Right atrium auricular region (tissue), 2 donors: ENCODE measurements around the gene IL19. TPM values are rescaled to one million over a fixed set of nuclear protein-coding genes. Genes with fewer than 3 reads are reported as not detected.

Experiments
- DNase-seq: peaks from one replicate; pipeline ENCODE4 v3.0.0-alpha.2; 2019; ENCODE audit warnings: low spot score
- H3K27ac ChIP-seq, 2 donors: fragments of 200-600 bp; sonication (generic); 1 replicate in 1 of 2; 2 replicates in 1 of 2; pipeline ENCODE4 v1.5.1; 2016 to 2019
- H3K27me3 ChIP-seq, 2 donors: fragments of 200-600 bp; sonication (generic); one replicate each; pipeline versions ENCODE4 v1.5.1 to v1.6.0; 2017 to 2019
- H3K36me3 ChIP-seq: fragments of 200-600 bp; sonication (generic); one replicate; pipeline ENCODE4 v1.5.1; 2016
- H3K4me1 ChIP-seq, 2 donors: fragments of 200-600 bp; sonication (generic); one replicate each; pipeline versions ENCODE4 v1.5.1 to v1.6.0; 2017 to 2019
- H3K4me3 ChIP-seq, 2 donors: fragments of 200-600 bp; sonication (generic); 1 replicate in 1 of 2; 2 replicates in 1 of 2; pipeline ENCODE4 v1.5.1; 2017 to 2019; ENCODE audit warnings: mild to moderate bottlenecking in 1 of 2, moderate library complexity in 1 of 2
- H3K9me3 ChIP-seq, 2 donors: fragments of 200-600 bp; sonication (generic); one replicate each; pipeline ENCODE4 v1.5.1; 2019
- CTCF ChIP-seq, 2 donors: fragments of 200-600 bp; sonication (generic); IDR thresholded peaks; one replicate each; pipeline ENCODE4 v1.5.1; 2019; ENCODE audit warnings: antibody characterized with exemption in 2 of 2
- total RNA-seq, 2 donors: library from RNA; depleted of rRNA; stranded (reverse); fragments of >200 nt; gene quantifications; one replicate each; pipeline ENCODE4 v1.1.0, GENCODE V29; 2016

The IL19 gene
- total RNA-seq, 2 donors from 2014 or later: not detected

DNA sequence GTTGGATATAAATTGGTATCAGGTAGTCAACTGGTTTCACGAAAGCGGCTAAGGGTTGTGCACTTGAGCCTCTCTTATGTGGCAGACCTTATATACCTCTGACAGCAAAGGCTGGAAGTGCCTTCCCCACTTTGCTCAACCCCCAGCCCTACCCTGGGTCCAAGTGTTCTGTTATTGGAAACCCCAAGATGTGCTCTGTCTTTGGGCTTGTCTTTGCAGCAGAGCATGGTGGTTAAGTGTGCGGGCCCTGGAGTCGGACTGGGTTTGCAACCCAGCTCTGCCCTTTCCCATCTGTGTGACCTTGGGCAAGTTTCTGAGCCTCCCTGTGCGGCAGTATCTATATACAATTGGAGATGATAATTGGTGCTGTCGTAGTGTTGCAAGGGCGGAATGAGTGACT, 12.9 kb downstream of the IL19 start:
- Histone ChIP-seq H3K27me3 (no peaks in the 10 kb centered on the region), H3K9me3 (no peaks in the 10 kb centered on the region), H3K36me3 (no peaks in the 10 kb centered on the region), H3K27ac (no peak overlapping the region), H3K4me1 (no peaks in the 10 kb centered on the region), H3K4me3 (no peak overlapping the region)
- no peak for TF ChIP-seq CTCF (IDR thresholded peaks at IDR 0.05)
- no peak for DNase-seq

DNA sequence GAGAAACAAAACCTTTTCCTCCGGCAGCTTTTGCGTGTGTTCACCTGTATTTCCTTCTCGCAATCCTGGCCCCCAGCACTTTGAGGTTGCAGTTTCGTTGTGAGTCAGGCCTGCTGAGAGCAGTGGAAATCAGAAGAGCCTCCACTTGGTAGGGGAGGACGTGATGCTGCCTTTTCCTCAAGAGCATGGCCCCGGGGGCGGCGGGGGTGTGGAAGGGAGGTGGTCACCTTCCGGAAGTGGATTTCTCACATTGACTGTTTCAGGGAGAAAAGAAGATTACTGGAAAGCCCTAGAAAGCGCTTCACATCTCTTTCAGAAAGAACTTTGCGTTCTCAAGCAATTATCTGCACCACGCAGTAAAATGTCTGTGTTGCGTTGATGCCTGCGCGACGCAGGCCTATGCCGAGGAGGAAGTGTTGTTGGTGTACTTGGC, 13.9 kb downstream of the IL19 start:
- TF ChIP-seq CTCF (IDR thresholded peaks at IDR 0.05): no peak
- DNase-seq: no peak
- Histone ChIP-seq H3K27me3 (no peaks in the 10 kb centered on the region), H3K27ac (no peak overlapping the region), H3K9me3 (no peaks in the 10 kb centered on the region), H3K36me3 (no peaks in the 10 kb centered on the region), H3K4me1 (no peaks in the 10 kb centered on the region), H3K4me3 (no peak overlapping the region)

DNA sequence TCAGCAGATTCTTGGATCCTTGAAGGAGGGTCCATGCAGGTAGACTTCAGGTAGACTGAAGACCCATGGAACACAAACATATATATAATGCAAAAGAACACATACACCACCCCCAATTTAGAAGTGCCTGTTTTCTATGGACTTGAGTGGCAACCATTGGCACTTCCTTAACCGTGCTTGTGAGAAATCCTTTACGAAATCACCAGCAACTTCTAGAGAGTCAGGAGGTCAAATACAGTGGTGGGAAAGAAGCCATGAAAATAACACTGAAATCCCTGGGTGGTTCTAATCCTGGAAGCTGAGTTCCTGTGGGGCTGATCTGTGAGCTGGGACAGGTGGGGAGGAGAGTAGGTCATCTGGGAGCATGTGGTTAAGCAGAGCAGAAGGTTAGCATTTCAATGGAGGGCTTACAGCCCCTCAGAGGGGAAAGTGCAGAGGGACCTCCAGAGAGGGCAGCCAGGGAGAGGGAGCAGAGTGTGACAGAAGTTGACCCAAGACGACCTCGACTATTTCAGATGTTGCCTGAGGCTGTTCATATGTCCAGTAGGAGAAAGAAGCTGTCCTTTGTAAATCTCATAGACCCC, 14.7 kb downstream of the IL19 start:
- no peak for DNase-seq
- Histone ChIP-seq H3K4me1 (no peaks in the 10 kb centered on the region), H3K27ac (no peak overlapping the region), H3K27me3 (no peaks in the 10 kb centered on the region), H3K4me3 (no peak overlapping the region), H3K36me3 (no peaks in the 10 kb centered on the region), H3K9me3 (no peaks in the 10 kb centered on the region)
- no peak for TF ChIP-seq CTCF (IDR thresholded peaks at IDR 0.05)

GRCh38 chr1:206786212-206786886, 15.8 kb downstream of the IL19 start:
- no peaks in the 10 kb centered on the region for H3K4me1 ChIP-seq
- TF ChIP-seq CTCF (IDR thresholded peaks at IDR 0.05): no peak
- H3K9me3 ChIP-seq: no peaks in the 10 kb centered on the region
- H3K27me3 ChIP-seq: no peaks in the 10 kb centered on the region
- no peak overlapping the region for H3K27ac ChIP-seq
- no peak overlapping the region for H3K4me3 ChIP-seq
- no peaks in the 10 kb centered on the region for H3K36me3 ChIP-seq
- DNase-seq: no peak

- H3K9me3 ChIP-seq: no peaks in the 10 kb centered on the region
- TF ChIP-seq CTCF (IDR thresholded peaks at IDR 0.05): no peak
- no peak overlapping the region for H3K4me3 ChIP-seq
- no peaks in the 10 kb centered on the region for H3K4me1 ChIP-seq
- H3K27me3 ChIP-seq: no peaks in the 10 kb centered on the region
- H3K36me3 ChIP-seq: no peaks in the 10 kb centered on the region
- H3K27ac ChIP-seq: no peak overlapping the region
- DNase-seq: no peak
These were observed 17.3 kb downstream of the IL19 start for GRCh38 chr1:206787891-206788290.
